HepG2 (cell line): ENCODE data around the gene HOXA10. TPM values are rescaled to one million over a fixed set of nuclear protein-coding genes. Genes with fewer than 3 reads are reported as not detected.
A peak's percentile ranks its signal among the peaks of the same experiment; 100 is the strongest.

Source experiments
- ADNP ChIP-seq: sonication (generic); formaldehyde crosslinking; IDR thresholded peaks from 2 replicates; pipeline ENCODE4 v1.4.0; 2020; ENCODE audit warnings: missing genetic modification reagents
- AGO2 ChIP-seq: fragments of 200-400 bp; formaldehyde crosslinking; optimal IDR thresholded peaks from 2 replicates; pipeline ENCODE3; 2017; ENCODE audit warnings: mild to moderate bottlenecking, low read depth, low read length, moderate library complexity
- ARNTL ChIP-seq: sonication (generic); formaldehyde crosslinking; IDR thresholded peaks from 2 replicates; pipeline ENCODE4 v1.4.0; 2020; ENCODE audit warnings: mild to moderate bottlenecking, missing genetic modification reagents
- CBFB ChIP-seq: sonication (generic); formaldehyde crosslinking; IDR thresholded peaks from 2 replicates; pipeline ENCODE4 v1.4.0; 2020; ENCODE audit warnings: missing genetic modification reagents
- GTF2F1 ChIP-seq: fragments of 150-350 bp; IDR thresholded peaks from 2 replicates; pipeline ENCODE4 v1.6.1; 2014; ENCODE audit warnings: low read length
- HNRNPK ChIP-seq: fragments of 200-400 bp; formaldehyde crosslinking; IDR thresholded peaks from 2 replicates; pipeline ENCODE4 v1.6.1; 2018; ENCODE audit warnings: low read length, low read depth, moderate library complexity, mild to moderate bottlenecking; ENCODE audit not compliant: poor library complexity, severe bottlenecking
- HNRNPL ChIP-seq: fragments of 200-400 bp; formaldehyde crosslinking; IDR thresholded peaks from 2 replicates; pipeline ENCODE4 v1.6.1; 2017; ENCODE audit warnings: mild to moderate bottlenecking, low read depth, low read length
- JUN ChIP-seq: sonication (generic); formaldehyde crosslinking; IDR thresholded peaks from 2 replicates; pipeline ENCODE4 v1.4.0; 2020; ENCODE audit warnings: mild to moderate bottlenecking, missing genetic modification reagents
- KLF11 ChIP-seq: IDR thresholded peaks from 2 replicates; pipeline ENCODE4 v1.6.1; 2016; ENCODE audit warnings: missing compliant biosample characterization
- MZF1 ChIP-seq: sonication (generic); formaldehyde crosslinking; IDR thresholded peaks from 2 replicates; pipeline ENCODE4 v1.8.1; 2023; ENCODE audit warnings: mild to moderate bottlenecking, missing genetic modification reagents, borderline replicate concordance
- SAFB2 ChIP-seq: sonication (generic); formaldehyde crosslinking; IDR thresholded peaks from 2 replicates; pipeline ENCODE4 v1.5.1; 2020; ENCODE audit warnings: missing genetic modification reagents, low read depth, mild to moderate bottlenecking, borderline replicate concordance
- ZBTB21 ChIP-seq: sonication (generic); formaldehyde crosslinking; IDR thresholded peaks from 2 replicates; pipeline ENCODE4 v1.4.0; 2020; ENCODE audit warnings: missing genetic modification reagents
- ZFP1 ChIP-seq: IDR thresholded peaks from 2 replicates; pipeline ENCODE4 v1.6.1; 2016
- ZNF446 ChIP-seq: sonication (generic); formaldehyde crosslinking; IDR thresholded peaks from 2 replicates; pipeline ENCODE4 v1.5.0; 2020; ENCODE audit warnings: mild to moderate bottlenecking, missing genetic modification reagents
- ZNF530 ChIP-seq: sonication (generic); formaldehyde crosslinking; IDR thresholded peaks from 2 replicates; pipeline ENCODE4 v1.5.0; 2020; ENCODE audit warnings: low read depth, mild to moderate bottlenecking, missing genetic modification reagents
- polyA plus RNA-seq, 8 experiments: library from polyadenylated mRNA; depleted of rRNA in 3 of 8; stranded (reverse) in 7 of 8; unstranded in 1 of 8; fragments of >200 nt; fragmentation: Illumina TruSeq in 4 of 8; extraction: Trizol in 4 of 8; gene quantifications; 2 replicates each; pipeline versions ENCODE4 v1.2.1 to v1.2.3, GENCODE V29; 2011 to 2016; ENCODE audit warnings: low read depth in 4 of 8, missing spikeins in 1 of 8, mixed read lengths in 1 of 8; ENCODE audit not compliant: insufficient read depth in 1 of 8
- total RNA-seq, 5 experiments: library from RNA; depleted of rRNA; stranded (reverse); fragments of >200 nt; fragmentation: Illumina TruSeq; extraction: Trizol; gene quantifications; 2 replicates each; pipeline ENCODE4 v1.2.3, GENCODE V29; 2016; ENCODE audit warnings: low read depth in 1 of 5
- TF ChIP-seq, protein P1 (sequence below): IDR thresholded peaks from 2 replicates; pipeline ENCODE4 v1.6.1; 2018; ENCODE audit warnings: missing genetic modification reagents, mild to moderate bottlenecking, missing compliant biosample characterization
- TF ChIP-seq, protein P2 (sequence below): sonication (generic); formaldehyde crosslinking; IDR thresholded peaks from 2 replicates; pipeline ENCODE4 v1.8.1; 2023; ENCODE audit warnings: mild to moderate bottlenecking, inconsistent platforms, moderate library complexity, missing genetic modification reagents, borderline replicate concordance
- TF ChIP-seq, protein P3 (sequence below): sonication (generic); formaldehyde crosslinking; IDR thresholded peaks from 2 replicates; pipeline ENCODE4; 2020; ENCODE audit warnings: missing genetic modification reagents, mild to moderate bottlenecking, borderline replicate concordance
- TF ChIP-seq, protein P4 (sequence below): sonication (generic); formaldehyde crosslinking; IDR thresholded peaks from 2 replicates; pipeline ENCODE4 v1.4.0; 2020; ENCODE audit warnings: missing genetic modification reagents
- TF ChIP-seq, protein P5 (sequence below): sonication (generic); formaldehyde crosslinking; IDR thresholded peaks from 2 replicates; pipeline ENCODE4 v1.4.0; 2020; ENCODE audit warnings: mild to moderate bottlenecking, low read depth, missing genetic modification reagents

HOXA10 gene
- total and polyA plus RNA-seq, 2 of the 13 experiments (the other 11 are each of a cell fraction or from before 2014, with no cell fraction given), result not detected

DNA sequence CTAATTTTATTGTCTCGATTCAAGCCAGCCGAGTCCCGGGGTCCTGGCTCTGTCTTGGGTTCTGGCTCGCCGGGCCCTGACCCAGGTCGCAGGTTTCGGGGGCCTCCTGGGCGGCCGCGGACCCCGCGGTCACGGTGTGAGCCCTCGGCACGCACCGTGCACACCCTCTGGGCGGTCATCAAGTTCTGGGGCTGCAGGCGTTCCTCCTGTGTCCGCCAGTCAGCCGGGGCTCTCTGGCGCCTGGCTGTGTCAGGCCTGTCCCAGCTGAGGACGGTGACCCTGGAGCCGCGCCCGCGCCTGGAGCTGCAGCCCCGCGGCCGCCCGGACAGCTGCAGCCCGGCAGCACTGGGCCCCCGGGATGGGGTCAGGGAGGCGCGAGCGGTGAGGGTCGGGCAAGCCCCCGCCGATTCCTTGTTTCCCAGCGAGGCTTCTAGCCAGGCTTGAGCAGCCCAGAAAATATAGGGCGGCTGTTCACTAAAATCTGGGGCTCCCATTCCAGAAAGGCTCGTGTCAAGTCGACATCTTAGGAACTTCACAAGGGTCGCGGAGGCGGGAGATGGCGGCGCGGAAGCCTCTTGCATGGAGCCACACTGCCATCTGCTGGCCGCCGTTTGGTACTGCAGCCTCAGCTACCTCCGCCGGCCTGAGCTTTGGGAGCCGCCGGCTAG, 13.4 kb downstream of the HOXA10 start (continued):
- no peak for TF ChIP-seq ADNP
- no peak for TF ChIP-seq ZNF446 (CRISPR knock-in tag)
- TF ChIP-seq, protein P1, sequence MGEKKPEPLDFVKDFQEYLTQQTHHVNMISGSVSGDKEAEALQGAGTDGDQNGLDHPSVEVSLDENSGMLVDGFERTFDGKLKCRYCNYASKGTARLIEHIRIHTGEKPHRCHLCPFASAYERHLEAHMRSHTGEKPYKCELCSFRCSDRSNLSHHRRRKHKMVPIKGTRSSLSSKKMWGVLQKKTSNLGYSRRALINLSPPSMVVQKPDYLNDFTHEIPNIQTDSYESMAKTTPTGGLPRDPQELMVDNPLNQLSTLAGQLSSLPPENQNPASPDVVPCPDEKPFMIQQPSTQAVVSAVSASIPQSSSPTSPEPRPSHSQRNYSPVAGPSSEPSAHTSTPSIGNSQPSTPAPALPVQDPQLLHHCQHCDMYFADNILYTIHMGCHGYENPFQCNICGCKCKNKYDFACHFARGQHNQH (CRISPR knock-in tag), result no peak
- no peak for TF ChIP-seq SAFB2 (CRISPR knock-in tag)
- TF ChIP-seq, protein P2, sequence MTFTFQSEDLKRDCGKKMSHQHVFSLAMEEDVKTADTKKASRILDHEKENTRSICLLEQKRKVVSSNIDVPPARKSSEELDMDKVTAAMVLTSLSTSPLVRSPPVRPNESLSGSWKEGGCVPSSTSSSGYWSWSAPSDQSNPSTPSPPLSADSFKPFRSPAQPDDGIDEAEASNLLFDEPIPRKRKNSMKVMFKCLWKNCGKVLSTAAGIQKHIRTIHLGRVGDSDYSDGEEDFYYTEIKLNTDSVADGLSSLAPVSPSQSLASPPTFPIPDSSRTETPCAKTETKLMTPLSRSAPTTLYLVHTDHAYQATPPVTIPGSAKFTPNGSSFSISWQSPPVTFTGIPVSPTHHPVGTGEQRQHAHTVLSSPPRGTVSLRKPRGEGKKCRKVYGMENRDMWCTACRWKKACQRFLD, result 0 out of 2 replicates have a peak, but pooled peaks have one; percentile 48
- no peak for TF ChIP-seq MZF1 (CRISPR knock-in tag)
- no peak for TF ChIP-seq HNRNPL
- TF ChIP-seq AGO2, result no peak
- no peak for TF ChIP-seq ARNTL (CRISPR knock-in tag)
- TF ChIP-seq ZBTB21 (CRISPR knock-in tag), result no peak
- TF ChIP-seq, protein P3, sequence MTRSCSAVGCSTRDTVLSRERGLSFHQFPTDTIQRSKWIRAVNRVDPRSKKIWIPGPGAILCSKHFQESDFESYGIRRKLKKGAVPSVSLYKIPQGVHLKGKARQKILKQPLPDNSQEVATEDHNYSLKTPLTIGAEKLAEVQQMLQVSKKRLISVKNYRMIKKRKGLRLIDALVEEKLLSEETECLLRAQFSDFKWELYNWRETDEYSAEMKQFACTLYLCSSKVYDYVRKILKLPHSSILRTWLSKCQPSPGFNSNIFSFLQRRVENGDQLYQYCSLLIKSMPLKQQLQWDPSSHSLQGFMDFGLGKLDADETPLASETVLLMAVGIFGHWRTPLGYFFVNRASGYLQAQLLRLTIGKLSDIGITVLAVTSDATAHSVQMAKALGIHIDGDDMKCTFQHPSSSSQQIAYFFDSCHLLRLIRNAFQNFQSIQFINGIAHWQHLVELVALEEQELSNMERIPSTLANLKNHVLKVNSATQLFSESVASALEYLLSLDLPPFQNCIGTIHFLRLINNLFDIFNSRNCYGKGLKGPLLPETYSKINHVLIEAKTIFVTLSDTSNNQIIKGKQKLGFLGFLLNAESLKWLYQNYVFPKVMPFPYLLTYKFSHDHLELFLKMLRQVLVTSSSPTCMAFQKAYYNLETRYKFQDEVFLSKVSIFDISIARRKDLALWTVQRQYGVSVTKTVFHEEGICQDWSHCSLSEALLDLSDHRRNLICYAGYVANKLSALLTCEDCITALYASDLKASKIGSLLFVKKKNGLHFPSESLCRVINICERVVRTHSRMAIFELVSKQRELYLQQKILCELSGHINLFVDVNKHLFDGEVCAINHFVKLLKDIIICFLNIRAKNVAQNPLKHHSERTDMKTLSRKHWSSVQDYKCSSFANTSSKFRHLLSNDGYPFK, result no peak
- TF ChIP-seq ZNF530 (CRISPR knock-in tag), result no peak
- TF ChIP-seq ZFP1 (CRISPR knock-in tag), result no peak
- no peak for TF ChIP-seq JUN (CRISPR knock-in tag)
- TF ChIP-seq KLF11 (CRISPR knock-in tag), result no peak
- TF ChIP-seq, protein P4, sequence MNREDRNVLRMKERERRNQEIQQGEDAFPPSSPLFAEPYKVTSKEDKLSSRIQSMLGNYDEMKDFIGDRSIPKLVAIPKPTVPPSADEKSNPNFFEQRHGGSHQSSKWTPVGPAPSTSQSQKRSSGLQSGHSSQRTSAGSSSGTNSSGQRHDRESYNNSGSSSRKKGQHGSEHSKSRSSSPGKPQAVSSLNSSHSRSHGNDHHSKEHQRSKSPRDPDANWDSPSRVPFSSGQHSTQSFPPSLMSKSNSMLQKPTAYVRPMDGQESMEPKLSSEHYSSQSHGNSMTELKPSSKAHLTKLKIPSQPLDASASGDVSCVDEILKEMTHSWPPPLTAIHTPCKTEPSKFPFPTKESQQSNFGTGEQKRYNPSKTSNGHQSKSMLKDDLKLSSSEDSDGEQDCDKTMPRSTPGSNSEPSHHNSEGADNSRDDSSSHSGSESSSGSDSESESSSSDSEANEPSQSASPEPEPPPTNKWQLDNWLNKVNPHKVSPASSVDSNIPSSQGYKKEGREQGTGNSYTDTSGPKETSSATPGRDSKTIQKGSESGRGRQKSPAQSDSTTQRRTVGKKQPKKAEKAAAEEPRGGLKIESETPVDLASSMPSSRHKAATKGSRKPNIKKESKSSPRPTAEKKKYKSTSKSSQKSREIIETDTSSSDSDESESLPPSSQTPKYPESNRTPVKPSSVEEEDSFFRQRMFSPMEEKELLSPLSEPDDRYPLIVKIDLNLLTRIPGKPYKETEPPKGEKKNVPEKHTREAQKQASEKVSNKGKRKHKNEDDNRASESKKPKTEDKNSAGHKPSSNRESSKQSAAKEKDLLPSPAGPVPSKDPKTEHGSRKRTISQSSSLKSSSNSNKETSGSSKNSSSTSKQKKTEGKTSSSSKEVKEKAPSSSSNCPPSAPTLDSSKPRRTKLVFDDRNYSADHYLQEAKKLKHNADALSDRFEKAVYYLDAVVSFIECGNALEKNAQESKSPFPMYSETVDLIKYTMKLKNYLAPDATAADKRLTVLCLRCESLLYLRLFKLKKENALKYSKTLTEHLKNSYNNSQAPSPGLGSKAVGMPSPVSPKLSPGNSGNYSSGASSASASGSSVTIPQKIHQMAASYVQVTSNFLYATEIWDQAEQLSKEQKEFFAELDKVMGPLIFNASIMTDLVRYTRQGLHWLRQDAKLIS (CRISPR knock-in tag), result no peak
- TF ChIP-seq, protein P5, sequence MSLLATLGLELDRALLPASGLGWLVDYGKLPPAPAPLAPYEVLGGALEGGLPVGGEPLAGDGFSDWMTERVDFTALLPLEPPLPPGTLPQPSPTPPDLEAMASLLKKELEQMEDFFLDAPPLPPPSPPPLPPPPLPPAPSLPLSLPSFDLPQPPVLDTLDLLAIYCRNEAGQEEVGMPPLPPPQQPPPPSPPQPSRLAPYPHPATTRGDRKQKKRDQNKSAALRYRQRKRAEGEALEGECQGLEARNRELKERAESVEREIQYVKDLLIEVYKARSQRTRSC (CRISPR knock-in tag), result no peak
- no peak; the same call in 1 of the 2 replicates for TF ChIP-seq CBFB (CRISPR knock-in tag)
- no peak for TF ChIP-seq HNRNPK
- TF ChIP-seq GTF2F1, result no peak
